Activated CD4-positive, alpha-beta T cell treated with anti-CD3 and anti-CD28 coated beads for 1 hour (primary cell): Measurements from ENCODE around the gene TMEM135.

ENCODE experiments used
- DNase-seq: peaks from one replicate; pipeline ENCODE4 v3.0.0-alpha.2; 2020

The TMEM135 gene

GRCh38 chr11:87320123-87320522 lies 282.4 kb downstream of the TMEM135 start:
- DNase-seq = no peak

GRCh38 chr11:87322568-87322967 lies 284.8 kb downstream of the TMEM135 start:
- DNase-seq = no peak

DNA sequence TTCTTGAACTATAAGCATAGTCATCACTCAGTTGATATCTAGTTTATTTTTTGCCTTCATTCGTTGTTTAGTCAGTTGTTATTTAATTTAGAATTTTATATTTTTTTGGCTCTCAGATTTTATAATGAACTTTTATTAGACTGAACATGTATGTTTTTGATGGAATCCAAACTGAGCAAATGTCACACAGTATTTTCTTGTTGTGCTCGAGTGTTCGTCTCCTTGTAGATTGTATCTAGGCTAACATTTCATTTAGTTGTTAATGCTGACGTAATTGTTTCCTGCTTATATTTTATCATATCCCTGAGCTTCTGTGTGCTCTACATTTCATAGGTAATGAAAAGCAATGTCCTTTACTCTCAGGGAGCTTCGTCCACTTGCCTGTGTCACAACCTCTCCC lies 286.2 kb downstream of the TMEM135 start:
- DNase-seq = no peak

DNA sequence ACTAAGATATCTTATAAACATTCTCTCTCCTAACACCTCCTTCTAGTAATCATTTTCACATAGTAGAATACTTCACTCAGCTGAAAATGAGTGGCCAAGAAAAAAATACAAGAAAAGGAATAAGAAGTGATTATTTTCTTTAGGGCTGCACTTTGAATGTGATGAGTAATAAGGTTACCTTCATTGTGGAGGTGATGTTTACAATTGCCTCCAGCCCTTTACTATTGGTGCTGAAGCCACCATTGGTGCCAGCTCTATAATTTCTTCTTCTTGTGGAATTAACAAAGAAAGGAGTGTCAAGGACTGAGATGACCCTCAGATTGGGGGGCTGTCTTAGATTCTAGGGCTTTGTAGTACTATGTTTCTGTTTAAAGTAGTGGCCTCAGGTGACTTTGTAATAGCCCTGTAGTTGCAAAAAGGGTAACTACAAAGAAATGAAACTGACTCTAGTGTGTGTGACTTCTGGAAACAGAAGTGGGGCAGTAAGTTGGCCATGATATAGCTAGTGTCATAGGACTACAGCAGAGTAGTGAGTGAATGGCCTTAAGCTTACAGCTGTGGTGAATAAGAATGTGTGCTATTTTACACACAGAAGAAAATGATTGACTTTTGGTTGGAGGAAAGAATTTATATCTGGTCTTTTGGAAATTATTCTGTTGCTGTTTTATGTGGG lies 287.2 kb downstream of the TMEM135 start:
- no peak for DNase-seq

DNA sequence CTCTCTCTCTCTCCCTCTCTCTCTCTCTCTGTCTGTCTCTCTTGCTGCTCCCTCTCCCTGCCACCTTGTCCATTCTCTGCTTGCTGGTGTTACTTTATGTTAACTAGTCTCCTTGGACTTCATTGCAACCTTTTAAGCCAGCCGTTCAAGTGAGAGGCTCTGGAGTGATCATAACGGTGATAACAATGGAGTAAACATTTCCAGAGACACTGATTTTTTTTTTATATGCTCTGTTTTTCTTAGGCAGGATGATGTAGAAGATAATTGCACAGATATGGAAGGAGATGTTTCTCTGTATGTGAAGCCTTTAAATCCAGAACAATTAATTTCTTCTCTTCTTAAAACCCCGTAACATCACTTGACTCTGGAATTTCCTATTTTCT lies 287.7 kb downstream of the TMEM135 start:
- no peak for DNase-seq

- DNase-seq = no peak
These were observed 288.9 kb downstream of the TMEM135 start for GRCh38 chr11:87326594-87326993.

DNA sequence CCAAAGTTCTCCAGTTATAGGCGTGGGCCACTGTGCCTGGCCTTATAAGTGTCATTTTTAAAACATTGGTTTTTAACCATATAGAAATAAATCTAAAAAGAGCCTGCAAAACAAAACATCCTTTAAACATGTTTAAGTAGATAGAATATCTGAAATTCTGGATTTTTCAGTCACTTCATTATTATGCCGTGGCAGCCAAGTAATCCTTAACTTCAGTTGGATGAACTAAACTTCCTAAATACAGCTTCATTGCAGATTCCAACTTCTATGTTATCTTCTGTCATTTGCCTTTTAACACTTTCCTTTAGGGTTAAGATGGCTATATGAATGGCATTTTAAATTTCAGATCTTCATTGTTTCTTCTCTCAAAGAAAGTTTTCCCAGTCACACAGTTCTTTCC lies 291.4 kb downstream of the TMEM135 start:
- no peak for DNase-seq

DNA sequence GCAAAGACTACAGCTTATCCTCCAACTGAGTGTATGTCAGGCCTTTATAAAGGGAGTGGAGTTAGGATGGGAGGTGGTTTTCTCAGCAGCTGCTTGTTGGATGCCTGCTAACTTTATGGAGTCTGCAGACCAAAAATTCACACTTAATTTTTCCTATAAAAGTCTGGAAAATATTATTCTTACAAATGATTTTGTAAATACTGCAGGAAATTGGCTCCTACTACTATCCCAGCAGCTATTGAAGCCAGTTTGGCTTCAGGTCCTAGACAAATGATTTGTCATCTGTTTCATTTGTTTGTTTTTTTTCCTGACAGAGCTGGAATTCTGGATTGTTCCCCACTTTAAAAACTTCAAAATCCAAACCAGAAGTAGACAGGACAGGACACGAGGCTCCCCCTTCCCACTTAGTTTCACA lies 292.5 kb downstream of the TMEM135 start:
- no peak for DNase-seq

GRCh38 chr11:87331273-87331672 lies 293.5 kb downstream of the TMEM135 start:
- DNase-seq = no peak

DNA sequence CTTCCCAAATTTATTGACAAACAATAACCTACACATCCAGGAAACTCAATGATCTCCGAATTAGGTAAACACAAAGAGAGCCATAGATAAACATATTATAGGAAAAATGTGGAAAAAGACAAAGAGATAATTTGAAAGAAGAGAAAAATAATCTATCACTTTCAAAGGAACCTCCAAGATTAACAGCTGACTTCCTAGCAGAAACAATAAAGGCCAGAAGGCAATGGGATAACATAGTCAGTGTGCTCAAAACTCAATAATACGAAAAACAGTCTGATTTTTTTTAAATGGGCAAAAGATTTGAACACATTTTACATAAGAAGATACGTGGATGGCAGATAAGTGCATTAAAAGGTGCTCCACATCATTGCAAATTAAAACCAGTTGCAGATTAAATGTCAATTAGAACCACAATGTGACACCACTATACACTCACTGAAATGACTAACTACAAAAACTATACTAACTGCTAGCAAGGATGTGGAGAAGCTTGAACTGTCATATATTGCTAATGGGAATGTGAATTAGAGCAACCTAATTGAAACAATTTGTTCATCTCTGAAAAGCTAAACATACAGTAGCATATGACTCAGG lies 300.4 kb downstream of the TMEM135 start:
- no peak for DNase-seq

DNA sequence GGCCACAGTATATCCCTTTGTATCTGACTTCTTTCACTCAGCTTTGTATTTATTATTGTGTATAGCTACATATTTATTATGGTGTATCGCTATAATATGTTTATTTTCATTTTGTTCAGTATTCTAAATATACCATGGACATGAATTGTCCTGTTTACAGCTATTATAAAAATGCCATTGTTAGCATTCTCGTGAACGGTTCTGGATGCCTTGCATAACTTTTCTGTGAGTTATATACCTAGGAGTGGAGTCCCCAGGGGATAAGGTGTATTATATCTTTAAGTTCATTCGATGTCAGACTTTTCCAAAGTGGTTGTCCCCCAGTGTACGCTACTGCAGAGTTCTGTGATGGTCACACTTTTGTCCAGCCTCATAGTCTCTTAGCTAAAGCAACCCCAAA lies 301.7 kb downstream of the TMEM135 start:
- DNase-seq = no peak

DNA sequence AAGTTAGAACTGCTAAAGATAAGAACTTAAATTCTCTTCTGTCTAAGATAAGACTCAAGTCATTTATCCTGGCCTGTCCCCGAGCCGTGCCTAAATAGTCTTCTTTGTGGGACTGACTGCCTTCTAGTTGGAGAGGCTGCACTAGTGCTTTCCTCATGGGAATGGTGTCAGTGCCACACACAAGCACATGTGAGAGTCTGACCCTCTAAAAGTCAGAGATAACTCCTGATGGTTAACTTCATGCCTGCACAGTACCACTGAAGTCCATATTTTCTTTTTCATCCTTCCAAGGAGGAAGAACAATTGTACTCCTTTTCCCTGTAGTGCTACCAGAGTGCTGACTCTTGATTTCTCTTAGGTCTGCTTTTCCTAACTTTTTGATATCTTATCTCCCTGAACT lies 309.7 kb downstream of the TMEM135 start:
- DNase-seq = no peak

DNA sequence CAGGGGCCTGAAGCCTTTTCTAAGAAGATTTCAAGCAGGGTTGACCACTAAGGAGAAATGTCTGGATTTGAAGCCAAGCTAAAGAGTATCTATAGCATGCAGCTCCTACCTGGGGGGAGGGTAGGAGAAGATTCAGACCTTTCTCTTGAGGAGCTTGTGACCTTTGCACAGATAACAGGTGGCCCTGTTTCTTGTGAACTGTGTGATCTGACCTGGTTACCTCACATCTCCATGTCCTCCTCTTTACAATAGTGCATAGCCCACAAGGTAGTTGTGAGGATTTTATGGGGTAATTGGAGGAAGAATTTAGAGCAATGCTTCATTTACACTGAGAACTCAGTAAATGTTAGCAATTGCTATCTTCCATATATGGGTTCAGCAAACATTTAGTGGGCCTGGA lies 310.1 kb downstream of the TMEM135 start:
- no peak for DNase-seq

DNA sequence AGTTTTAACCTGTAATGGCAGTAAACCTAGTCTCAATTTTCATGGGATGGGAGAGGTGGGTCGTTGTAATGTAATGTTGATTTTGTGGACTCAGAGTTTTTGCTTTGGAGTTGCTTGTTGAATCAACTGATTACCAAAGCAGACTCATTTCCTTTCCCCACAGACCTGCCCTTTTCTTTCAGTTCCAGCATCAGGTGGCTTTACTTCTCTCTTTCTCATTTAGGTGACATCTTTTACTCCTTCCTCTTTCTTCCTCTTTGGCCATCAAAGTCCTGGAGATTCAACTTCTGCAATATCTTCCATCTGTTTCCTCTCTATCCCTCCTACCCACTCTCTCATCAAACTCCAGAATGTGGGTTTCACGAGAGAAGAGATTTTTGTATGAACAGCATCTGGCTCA lies 313.9 kb downstream of the TMEM135 start:
- DNase-seq = no peak

DNA sequence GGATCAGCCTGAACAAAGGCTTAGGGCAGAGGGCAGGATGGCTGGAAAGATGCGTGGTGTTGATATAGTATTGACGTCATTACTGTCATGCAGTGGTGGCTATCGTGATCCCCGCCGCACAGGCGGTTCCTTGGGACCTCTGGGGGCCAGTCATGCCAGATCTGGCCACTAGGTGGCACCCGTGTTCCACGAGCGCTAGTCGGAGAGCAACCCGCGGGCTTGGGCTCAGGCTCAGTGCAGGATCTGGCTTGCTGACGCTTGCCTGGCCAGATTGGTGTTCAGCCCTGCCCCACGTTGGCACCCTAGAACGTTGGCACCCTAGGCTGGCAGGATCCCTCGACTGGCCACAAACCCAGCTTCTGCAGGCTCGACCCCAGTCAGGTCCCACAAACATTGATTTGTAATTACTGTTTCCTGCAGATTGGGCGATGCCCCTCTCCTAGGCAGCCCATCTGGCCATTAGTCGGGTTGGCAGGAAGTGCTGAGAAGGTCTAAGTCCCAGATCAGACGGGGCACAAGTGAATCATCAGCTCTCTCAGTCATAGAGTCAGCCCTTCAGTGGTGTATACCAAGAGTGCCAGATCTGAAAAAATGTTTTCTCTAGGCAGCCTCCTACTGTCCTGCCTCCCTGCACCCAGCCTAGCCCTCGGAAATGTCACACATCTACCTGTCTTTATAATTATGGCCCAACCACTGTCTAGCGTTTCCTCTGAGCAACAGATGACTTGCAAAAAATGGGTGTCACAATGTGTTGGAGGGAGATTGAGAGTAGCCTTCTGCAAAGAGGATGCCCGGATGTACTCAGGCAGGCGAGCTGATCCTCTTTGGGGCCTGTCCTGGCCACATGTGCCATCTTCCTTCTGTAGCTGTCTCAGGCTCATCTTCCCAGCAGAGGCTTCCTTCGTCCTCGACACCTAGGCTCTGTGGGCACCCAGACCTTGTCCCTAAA lies 315.3 kb downstream of the TMEM135 start:
- peak; percentile 74 for DNase-seq

DNA sequence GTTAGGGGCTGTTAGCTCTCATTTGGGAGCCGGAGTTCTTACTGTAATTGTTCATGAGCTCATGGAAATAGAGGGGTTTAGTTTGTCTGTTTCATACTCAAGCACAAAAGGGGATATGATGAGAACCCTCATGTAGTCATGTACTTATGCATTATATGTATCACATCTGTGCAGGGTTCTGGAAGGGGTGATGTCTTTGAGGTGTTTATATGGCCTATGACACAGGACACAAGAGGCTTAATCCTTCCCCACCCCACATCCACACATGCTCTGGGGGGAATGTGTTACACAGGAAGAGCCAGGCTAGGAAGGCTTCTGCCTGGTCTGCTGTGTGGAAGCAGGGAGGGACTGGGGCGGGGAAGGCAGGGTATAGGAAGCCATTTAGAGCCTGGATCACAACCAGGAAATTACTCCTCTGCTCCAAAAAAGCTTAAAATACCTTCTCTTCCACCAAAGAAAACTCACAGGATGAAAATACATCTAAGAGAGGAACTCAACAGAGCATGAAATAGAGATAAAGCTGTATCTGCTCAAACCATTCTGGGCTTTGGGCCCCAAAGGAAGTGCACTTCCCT lies 316.1 kb downstream of the TMEM135 start:
- DNase-seq = no peak

DNA sequence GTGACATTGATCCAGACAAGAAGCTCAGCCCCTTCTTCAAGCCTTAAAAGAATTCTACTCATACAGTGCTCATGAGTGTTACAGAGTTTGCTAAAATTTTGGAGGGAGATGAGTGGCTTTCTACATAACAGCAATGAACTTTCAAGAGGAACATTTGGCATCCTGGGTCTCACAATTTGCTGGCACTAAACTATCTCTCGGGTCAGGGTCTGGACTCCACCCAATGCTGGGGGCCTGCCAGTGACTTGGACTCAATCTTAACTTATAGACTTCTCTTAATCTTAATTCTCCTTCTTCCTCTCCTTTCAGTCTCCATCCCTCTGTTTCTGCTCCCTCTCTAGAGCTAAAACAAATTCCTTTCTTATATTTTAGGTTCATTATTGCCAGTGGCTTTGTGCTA lies 317.9 kb downstream of the TMEM135 start:
- DNase-seq = no peak

DNA sequence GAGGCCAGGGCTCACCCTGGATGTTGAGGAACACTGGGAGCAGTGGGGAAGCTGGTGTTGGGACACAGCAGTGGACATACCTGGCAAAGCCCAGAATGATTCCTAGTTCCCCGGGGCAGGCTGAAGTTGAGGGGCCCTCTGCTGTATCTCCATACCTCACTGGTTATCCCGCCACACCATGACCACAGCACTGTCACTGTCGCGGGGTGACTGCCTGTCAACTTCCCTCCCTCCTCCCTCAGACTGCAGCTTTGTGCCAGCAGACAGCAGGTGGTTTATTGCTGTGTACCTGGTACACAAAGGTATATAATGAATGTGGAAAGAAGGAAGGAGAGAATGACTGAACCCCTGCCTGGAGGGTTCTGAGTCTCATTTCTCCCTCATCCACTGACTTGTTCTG lies 318.7 kb downstream of the TMEM135 start:
- no peak for DNase-seq

DNA sequence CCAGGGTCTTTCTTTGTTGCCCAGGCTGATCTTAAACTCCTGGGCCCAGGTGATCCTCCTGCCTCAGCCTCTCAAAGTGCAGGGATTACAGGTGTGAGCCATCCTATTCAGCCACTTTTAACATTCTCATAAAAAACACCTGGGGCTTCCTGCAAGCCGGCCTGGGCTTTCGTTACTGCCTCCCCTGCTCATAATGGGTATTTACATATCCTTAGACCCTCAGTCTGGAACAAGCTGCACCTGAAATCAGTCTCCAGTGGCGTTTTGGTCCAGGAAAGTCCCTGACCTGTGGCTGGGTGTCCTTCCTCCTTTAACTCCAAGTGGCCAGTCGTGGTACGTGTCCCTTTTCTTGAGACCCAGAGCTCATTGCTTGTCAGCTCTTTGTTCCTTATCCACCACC lies 320.7 kb downstream of the TMEM135 start:
- DNase-seq = no peak

- DNase-seq = no peak
These were observed 321.7 kb downstream of the TMEM135 start for GRCh38 chr11:87359401-87359800.

DNA sequence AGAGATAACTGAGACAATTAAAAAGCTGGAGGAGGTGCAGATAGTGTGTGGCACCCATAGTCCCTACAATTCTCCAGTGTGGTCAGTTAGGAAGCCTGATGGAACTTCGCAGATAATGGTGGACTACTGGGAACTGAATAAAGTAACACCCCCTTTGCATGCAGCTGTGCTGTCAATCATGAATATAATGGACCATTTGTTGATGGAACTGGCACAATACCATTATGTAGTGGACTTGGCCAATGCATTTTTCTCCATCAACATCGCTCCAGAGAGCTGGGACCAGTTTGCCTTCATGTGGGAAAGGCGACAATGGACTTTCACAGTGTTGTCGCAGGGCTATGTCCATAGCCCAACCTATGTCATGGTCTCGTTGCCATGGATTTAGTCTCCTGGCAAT lies 324.2 kb downstream of the TMEM135 start:
- no peak for DNase-seq

GRCh38 chr11:87366346-87366745 lies 328.6 kb downstream of the TMEM135 start:
- DNase-seq = no peak

DNA sequence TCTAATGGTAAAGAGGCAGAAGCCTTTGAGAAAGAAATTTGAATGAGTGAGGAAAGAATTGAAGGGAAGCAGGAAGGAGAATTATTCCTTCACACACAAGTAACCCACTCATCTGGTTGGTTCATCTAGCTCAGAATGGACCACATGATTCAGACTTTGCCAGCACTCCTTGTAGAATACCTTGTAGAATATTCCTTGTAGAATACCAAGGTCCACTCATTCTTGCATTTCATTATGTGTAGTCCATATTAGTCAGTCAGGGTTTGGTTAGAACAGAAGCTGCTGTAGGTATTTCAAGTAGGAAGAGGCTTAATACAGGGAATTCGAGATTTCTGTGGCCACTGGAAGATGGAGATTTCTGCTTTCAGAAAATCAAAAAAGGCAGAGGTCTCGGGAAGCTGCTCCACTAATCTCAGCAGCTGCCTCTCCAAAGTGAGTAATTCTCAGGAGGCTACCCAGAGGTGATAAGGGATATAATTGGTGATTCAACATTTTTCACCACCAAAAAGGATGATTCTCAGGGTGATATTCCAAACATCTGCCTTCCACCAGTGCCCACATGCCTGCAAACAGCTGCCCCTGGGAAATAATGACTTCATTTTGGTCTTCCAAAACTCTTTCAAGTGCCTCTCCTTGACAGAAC lies 329.1 kb downstream of the TMEM135 start:
- DNase-seq = no peak
